HG03103 (cell line): ENCODE results near the gene SEMA5A.

Source experiments
- ATAC-seq: cut with Tn5 transposase; IDR thresholded peaks from one replicate; pipeline ENCODE4 v1.9.1; 2021; ENCODE audit warnings: low read depth; ENCODE audit not compliant: unreplicated experiment

Gene SEMA5A

DNA sequence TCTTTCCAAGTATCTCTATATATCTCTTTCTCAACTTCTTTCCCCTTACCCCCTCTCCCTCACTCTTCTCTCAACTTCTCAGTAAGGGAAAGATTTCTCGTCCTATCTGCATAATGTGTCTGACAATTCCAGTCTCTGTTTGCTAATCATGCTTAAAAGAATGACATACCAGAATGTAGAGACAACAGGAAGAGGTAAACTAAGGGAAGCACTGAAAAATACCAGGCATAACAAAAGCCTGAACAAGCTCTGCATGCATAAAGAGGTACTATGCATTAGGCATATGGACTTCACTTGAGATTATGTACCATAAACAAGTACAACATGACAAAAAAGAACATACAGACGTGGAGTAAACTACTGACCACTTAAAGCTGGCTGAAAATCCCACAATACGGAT, 62.6 kb downstream of the SEMA5A start:
- no peak for ATAC-seq

DNA sequence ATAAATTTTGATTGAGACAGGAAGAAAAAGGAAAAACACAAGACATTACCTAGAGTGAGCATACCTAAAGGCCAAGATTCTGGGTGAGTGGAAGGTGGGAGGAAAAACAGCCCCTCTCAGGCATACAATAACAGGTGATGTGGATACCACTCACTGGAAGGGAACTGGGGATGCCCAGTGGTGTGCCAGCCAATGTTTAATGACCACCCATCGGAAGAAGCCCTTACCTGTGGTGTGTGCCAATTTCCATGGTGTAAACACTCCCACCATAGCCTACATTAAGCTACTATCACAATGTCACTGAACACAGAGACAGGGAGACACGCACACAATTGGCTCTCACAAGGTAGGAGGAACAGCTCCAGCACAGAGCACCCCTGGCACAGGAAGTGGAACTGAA, 63.5 kb downstream of the SEMA5A start:
- no peak for ATAC-seq

DNA sequence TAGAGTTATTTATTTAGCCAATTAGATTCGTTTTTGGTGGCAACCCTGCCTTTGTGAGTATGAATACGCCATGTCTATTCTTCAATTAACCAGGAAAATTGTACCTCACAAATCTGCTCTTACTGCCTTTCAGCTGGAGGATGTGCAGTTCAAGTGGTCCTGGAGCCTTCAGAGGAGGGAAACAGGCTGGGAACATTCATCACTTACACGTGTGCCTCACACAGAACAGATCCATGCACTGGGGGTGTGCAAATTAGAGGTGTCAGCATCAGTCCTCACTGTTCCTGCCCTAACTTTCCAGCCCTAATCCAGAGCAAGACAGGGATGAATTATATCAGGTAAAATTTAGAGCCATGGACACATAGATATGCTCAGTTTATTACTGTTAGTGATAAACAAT, 65.4 kb downstream of the SEMA5A start:
- ATAC-seq: no peak

DNA sequence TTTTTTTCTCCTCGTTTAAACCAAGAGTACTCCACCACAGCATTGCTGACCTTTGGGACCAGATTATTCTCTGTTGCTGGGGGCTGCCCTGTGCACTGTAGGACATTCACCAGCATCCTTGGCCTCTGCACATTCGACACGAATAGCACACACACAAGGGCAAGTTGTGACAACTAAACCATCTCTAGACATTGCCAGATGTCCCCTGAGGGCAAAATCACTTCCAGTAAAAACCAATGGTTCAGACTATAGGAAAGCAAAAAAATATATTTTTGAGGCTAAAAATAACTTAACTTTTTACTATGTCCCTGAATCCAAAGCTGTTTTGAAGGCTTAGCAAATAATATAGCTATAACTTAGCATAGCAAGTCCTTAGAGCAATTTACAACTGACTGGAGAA, 65.9 kb downstream of the SEMA5A start:
- ATAC-seq: no peak

DNA sequence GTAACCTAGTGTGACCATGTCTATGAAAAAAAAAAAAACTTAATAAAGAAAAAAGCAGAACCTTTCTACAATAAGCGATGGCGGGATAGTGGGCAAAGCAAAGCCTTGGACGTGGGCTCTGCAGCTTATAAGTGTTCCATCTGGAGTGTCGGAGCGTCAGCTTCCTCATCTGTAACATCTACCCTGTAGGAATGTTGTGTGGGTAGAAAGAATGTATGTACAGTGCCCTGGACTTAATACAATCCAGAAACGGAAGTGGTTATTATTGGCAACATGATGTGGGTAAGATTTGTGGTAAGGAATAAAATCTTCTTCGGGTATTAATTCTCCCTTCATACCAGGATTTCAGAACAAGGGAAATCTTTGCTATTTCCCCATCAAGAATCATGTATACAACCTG, 66.5 kb downstream of the SEMA5A start:
- ATAC-seq: no peak

DNA sequence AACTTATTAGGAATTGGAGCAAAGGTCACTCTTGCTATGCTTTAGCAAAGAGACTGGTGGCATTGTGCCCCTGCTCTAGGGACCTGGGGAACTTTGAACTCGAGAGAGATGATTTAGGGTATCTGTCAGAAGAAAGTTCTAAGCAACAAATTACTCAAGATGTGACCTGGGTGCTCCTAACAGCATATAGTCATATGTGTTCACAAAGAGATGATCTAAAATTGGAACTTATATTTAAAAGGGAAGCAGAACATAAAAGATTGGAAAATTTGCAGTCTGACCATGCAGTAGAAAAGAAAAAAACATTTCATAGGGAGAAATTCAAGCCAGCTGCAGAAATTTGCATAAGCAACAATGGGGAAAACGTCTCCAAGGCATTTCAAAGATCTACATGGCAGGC, 68.3 kb downstream of the SEMA5A start:
- ATAC-seq: no peak

DNA sequence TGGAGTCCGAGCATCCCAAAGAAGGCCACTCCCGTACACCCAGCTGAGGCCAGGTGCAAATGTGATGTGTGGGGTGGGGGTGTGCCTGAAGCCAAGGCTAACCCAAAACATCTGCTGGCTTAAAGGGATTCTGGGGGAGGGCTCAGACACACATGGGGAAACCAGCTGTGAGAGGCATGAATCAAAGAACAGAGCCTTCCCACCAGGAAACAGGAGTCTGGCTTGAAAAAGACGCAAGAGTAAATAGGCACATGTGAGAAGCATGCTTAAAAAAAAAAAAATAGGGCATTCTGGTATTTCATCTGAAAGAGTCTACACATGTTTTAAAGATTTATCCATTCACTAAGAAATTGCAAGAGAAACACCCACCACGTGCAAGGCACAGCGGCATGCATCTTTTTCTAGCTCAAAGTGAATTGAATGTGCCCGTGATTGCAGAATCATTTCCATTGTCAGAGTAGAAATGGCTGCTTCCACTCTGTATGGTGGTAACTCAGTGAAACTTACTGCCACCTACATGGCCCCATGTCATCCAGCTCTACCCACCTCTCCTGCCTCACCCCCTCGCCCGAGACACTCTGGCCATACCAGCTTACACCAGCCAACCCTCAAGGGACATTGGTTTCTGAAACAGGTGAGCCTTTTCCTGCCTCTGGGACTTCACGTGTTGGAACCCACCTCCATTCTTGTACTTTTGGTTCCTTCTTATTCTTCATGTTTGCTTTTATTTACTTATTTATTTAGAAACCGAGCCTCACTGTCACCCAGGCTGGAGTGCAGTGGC, 71.5 kb downstream of the SEMA5A start:
- no peak for ATAC-seq

DNA sequence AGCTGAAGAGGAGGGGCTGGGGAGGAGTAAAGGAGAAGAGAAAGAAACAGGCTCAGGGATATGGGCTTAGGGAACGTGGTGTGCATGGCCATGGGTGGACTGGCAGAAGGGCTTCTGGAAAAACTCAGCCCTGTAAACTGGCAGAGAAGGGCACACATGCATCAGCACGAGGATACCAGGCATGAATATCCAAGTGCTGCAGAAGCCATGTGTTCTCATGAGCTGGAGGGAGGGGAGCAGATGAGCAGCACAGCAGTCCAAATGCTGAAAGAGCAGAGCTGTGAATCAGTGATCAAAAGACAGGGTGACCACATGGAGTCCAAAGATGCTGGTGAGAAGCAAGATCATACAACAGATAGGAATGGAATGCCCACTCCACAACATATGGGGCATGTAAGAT, 72.3 kb downstream of the SEMA5A start:
- no peak for ATAC-seq

DNA sequence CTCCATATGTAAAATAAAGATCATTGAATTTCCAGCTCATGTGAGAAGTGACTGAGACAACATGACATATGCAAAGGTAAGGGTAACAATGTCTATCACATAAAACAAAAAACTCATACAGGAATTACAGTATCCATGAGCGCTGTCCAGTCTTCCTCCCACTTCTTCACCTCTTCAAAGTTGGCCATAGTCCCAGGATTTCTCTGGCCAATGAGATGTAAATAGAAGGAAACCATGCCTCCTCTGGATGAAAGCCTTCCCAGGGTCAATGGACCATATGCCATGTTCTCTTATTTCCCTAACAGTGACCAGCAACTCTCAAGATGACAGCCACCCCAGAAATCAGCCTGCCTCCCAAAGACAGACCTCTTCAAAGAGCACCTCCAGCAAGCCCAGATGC, 75.5 kb downstream of the SEMA5A start:
- no peak for ATAC-seq

DNA sequence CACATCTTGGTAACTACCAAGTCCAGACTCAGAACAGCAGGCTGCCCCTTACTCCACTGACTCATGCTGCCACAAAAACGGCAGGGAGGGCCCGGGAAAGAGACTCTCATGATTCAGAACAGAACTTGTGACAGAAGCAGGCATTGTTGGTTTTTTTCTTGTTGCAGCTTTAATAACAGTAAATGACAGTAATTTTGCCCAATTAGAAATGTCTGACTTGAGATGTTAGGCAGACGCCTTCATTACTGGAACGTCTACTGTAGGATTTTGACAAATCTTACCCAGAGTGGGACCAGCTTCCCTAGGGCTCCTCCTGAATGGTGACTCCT, 77.9 kb downstream of the SEMA5A start:
- ATAC-seq: no peak

DNA sequence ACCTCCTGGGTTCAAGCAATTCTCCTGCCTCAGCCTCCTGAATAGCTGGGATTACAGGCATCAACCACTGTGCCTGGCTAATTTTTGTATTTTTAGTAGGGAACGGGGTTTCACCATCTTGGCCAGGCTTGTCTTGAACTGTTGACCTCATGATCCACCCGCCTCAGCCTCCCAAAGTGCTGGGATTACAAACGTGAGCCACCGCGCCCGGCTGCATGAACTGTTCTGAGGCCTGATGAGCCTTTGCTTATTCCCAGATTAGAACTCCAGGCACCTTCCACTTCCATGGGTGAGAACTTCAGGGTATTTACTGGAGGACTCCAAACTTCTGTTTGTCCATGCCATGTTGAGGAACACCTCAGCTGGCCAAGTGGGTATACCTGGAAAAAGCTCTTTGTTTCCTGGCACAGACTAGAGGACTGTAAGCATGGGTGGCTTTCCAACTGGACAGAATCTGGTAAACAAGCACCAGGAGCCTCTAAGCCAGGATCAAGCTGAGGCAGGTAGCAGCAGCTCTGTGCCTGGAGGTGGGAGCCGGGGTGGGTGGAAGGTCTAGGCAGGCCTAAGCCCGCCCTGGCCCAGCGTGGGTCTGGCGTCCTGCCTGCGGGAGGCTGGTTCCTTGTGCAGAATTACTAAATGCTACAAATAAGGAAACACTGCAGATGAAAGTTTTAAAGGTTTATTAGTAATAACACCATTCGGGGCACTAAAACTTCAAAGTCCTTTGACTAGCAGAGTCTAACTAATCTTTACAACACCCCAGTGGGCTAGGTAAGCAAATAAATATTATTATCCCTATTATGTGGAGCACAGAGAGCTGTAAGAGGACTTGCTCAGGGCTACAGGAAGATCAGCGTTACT, 78.4 kb downstream of the SEMA5A start:
- ATAC-seq: no peak

DNA sequence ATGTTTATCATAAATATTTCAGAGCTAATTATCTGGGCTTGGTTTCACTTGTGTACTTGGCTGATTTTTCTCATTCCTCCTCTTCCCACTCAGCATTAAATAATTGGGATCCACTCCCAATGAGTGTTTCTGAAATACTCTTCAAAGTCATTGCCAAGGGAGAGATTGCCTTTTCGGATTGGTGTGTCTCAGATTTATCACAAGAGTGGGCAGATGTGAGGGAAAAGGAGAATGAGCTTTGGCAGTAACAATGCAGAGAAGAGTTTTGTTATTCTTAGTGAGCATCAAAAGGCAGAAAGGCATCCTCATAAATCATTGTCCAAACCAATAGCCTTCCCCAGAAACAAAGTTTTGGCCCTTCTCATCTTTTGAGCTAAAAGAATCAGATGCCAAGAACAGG, 79.2 kb downstream of the SEMA5A start:
- ATAC-seq: no peak

DNA sequence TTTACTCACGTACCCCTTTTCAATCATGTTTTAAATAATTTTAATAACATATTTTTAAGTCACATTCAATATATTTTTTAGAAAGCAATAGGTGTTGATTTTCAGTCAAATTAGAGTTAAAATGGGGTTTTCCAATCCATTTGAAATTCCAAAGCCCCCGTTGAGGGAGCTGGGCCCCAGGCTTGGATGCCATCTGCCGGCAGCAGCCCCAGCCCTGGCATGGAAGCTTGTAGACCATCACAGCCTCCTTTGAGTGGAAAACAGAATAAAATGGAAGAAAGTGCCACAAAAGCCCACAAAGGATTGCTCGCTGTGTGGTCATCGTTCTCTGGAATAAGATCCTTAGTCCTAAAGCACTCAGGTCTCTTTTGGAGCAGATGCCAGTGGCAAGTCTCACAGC, 81.4 kb downstream of the SEMA5A start:
- ATAC-seq: no peak

DNA sequence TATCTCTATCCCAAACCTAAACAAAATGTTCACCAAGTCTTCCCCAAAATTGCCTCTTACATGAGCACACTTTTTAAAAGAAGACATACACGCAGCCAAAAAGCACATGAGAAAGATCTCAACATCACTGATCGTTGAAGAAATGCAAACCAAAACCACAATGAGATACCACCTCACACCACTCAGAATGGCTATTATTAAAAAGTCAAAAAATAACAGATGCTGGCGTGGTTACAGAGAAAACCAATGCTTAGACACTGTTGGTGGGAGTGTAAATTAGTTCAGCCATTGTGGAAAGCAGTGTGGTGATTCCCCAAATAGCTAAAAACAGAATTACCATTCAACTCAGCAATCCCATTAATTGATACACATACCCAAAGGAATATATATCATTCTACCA, 83.8 kb downstream of the SEMA5A start:
- ATAC-seq: no peak

DNA sequence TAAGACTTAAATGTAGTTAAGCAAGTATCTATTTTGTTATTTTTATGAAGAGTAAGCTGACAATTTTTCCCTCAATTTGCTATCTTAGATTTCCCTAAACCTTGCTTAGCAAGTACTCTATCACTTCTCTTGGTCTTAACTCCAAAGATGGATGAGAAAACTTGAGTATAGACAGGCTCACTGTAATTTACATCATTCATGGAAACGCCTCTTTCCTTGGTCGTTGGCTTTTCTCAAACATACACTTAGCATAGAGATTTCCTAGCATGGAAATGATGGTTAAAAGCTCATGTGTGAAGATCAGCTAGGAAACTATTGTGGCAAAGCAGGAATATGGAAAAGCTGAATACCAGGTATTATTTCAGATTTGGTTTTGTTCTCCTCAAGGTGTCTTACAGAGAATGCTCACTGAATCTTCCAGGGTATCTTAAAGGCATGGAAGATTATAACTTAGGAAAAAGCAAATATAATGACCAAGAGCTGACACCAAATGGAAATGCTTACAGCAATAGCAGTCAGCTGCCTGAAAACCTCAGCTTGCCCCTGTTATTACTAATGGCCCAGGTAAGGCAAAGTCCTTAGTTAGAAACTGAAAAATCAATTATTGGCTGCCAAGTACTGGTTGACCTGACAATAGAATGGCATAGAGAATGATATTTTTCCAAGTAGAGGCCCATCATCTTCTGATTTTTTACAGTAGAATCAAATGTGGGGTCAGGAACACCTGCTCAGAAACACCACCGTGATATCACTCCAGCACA, 84.8 kb downstream of the SEMA5A start:
- no peak for ATAC-seq

DNA sequence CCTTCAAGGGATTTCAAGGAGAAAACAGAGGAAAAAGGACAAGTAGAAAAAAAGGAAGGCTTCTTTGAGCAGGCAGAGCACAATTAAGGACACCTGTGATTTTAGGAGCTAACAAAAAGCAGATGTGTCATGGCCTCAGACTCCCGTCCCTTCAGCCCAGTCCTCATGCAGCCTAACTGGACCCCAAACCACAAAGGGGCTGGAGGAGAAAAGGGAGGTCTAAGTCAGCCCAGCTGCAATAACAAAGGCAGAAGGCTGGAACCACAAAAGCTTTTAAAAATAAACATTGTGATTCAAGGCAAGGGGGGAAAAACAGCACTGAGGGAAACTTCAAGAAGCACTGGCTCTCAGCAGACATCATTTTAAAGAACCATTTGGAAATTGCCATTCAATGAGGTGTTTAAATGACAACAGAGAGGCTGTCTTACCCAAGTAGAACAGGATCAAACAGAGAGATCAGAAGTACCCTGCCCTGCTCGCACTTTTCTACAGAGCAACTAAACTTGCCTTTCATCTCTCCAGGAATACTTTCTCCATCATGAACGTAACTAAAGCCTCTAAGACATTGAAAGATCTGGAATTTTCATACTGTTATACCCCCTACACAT, 89.3 kb downstream of the SEMA5A start:
- ATAC-seq: no peak

DNA sequence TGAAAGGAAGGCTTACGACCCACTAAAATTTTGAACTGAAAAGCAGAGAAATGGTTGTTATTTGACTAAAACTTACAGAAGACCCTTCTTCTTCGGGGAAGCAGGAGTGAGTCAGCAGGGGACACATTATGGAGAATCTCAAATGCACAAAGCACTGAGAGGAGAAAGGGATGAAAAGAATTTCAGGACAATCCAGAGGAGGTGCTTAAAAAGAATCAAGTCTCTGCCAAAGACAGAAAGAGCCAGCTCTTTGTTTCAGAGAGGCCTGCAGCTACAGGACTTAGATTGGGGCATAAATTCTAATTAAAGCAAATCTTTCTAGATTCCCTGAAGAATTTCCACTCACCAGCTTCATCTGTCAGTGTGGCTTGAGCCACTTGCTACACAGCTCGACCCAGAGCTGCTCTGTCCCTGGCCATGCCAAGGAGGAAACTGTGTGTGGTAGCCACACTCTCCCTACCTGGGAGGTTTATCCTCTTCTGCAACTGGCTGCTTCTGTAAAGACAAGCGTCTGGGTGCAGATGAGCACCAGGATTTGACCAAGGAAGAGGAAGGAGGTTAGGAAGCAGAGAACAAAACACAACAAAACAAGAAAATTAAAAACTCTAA, 89.9 kb downstream of the SEMA5A start:
- no peak for ATAC-seq

DNA sequence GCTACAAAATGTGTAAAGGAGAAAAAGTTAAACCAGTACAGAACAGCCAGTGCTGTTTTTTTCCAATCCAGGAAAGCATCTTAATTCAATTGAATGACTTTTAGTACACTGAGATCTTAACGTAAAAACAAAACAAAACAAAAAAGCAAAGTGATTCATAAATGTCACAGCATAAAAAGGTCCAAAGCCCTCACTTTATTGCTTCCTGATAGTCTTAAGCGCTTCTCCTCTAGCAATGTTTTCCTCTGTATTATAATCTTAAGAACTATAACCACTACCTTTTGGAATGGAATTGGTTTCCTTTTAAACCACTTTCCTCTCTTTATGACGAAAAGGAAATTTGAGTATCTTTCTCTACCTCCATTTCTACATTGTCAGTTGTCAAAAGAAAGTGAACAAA, 91.4 kb downstream of the SEMA5A start:
- ATAC-seq: no peak

DNA sequence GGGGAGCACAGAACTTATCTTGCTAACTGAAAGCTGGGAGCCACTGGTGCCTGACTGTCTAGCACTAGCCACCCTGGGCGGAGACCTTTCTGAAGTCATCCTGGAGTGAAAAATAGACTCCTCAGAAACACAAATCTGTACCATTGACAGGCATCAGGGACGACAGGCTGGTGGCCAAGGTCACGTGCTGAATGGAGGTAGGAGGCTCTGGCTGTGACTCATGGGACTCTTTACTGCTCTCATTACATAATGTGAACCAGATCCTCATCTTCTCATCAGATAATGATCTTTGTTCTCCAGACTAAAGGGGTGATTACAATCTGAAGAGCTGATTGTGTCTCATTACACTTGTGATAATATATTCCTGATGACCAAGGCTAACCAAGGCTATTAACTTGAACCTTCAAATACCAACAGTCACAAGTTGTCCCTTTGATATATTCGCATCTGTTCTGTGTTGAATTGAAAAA, 91.8 kb downstream of the SEMA5A start:
- ATAC-seq: no peak

DNA sequence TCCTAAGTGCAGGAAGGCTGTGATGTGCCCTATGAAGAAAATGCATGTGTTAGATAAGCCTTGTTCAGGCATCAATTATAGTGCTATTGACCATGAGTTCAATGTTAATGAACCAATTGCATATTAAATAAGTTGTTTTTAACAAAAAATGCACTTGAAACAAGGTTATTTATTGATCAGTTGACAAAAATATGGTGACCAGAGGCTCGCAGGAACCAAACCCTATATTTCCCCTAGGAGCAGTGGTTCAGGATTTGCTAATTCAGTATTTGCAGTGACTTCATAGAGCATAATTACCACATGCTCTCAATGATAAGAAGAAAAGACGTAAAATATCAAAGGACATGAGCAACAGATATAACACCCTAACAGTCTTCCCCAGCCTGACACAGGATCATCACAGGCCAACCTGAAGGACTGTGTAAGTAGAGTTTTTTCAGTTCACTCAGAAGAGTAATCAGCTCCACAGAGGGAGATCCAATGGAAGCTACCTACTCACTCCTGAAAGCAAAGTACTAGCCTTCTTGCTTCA, 92.3 kb downstream of the SEMA5A start:
- ATAC-seq: no peak
